ENCODE data around the gene ACTL9. TPM values are rescaled to one million over a fixed set of nuclear protein-coding genes. Genes with fewer than 3 reads are reported as not detected.

Gene ACTL9
- total and polyA plus RNA-seq, 7 donors, result not detected

DNA sequence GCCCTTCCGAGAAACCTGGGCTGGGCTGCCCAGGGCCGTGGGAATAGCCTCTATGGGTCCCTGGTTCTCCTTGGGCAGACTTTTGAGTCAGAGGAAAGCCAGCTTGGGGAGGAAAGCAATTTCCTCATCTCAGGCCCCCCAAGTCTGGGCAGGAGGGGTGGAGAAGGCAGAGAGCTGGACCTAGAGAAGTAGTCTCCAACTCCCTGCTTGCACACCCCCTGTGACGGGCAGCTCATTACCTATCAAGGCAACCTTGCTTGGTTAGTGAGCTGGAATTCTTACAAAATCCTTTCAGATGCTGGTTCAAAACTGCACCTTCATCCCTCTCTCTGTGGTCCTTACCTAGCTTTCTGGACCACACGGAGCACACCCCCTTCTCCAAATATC, 33.9 kb downstream of the ACTL9 start:
- 57 to 67% methylated on average over 4 of the region's 4 CpGs for WGBS, 2 donors
- no peaks in the 10 kb centered on the region for H3K36me3 ChIP-seq
- TF ChIP-seq EP300 (IDR thresholded peaks at IDR 0.05) (no peak), POLR2AphosphoS5 (IDR thresholded peaks at IDR 0.05) (no peak), POLR2A (IDR thresholded peaks at IDR 0.05) (no peak)
- TF ChIP-seq, protein P1, sequence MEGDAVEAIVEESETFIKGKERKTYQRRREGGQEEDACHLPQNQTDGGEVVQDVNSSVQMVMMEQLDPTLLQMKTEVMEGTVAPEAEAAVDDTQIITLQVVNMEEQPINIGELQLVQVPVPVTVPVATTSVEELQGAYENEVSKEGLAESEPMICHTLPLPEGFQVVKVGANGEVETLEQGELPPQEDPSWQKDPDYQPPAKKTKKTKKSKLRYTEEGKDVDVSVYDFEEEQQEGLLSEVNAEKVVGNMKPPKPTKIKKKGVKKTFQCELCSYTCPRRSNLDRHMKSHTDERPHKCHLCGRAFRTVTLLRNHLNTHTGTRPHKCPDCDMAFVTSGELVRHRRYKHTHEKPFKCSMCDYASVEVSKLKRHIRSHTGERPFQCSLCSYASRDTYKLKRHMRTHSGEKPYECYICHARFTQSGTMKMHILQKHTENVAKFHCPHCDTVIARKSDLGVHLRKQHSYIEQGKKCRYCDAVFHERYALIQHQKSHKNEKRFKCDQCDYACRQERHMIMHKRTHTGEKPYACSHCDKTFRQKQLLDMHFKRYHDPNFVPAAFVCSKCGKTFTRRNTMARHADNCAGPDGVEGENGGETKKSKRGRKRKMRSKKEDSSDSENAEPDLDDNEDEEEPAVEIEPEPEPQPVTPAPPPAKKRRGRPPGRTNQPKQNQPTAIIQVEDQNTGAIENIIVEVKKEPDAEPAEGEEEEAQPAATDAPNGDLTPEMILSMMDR (IDR thresholded peaks at IDR 0.05), result no peak
- DNase-seq, result no peak
- intact Hi-C loops (cut with DNase I), result no loop called here
- no peak overlapping the region for H3K4me3 ChIP-seq
- no peak overlapping the region for H3K27ac ChIP-seq
- H3K4me1 ChIP-seq, result no peaks in the 10 kb centered on the region
- no peaks in the 10 kb centered on the region for H3K9me3 ChIP-seq
- peaks cover 0 to 28% (median 6%) of the 10 kb centered on the region in 3 donors for H3K27me3 ChIP-seq

DNA sequence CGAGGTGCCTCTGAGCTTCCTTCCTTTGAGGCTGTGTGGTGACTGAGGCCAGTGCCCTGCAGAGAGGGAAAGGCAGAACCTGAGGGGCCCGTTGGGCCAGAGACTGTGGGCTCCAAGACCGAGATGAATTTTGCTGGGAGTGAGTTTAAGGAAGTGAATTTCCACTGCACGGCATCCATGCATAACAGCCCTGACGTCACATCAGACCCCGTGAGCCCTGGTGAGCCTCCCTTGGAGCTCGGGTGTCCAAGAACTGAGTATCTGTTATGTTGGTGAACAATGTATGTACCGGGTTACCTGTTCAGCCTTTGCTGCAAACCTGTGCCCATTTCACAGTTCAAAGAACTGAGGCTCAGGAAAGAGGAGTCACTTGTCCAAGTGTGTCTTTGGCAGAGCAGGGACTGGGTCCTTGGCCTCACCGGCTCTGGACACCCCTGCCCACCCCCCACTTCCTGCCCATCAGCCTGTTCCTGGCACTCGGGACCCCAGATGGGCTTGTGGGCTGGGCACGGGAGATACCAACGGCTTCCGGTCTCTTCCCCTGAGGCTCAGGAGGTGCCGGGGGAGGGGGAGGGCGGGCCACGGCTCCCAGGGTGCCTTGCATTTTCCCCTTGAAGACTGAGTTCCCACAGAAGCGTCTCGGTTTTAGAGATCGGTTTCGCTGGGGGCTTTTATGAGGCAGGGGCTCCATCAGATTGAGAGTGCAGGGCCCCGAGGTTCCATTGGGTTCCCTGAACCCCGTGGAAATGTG, 34.5 kb downstream of the ACTL9 start:
- no peak for TF ChIP-seq POLR2AphosphoS5 (IDR thresholded peaks at IDR 0.05)
- TF ChIP-seq POLR2A (IDR thresholded peaks at IDR 0.05), result no peak
- TF ChIP-seq, protein P1 (IDR thresholded peaks at IDR 0.05), result no peak
- TF ChIP-seq EP300 (IDR thresholded peaks at IDR 0.05), result no peak
- Histone ChIP-seq H3K36me3 (no peaks in the 10 kb centered on the region), H3K27me3 (peaks cover 0 to 28% (median 8%) of the 10 kb centered on the region in 3 donors), H3K4me1 (no peaks in the 10 kb centered on the region), H3K9me3 (no peaks in the 10 kb centered on the region), H3K27ac (no peak overlapping the region), H3K4me3 (no peak overlapping the region)
- WGBS, 2 donors, result 26 to 44% methylated on average over 22 of the region's 22 CpGs
- intact Hi-C loops (cut with DNase I), result no loop called here
- DNase-seq, result no peak

DNA sequence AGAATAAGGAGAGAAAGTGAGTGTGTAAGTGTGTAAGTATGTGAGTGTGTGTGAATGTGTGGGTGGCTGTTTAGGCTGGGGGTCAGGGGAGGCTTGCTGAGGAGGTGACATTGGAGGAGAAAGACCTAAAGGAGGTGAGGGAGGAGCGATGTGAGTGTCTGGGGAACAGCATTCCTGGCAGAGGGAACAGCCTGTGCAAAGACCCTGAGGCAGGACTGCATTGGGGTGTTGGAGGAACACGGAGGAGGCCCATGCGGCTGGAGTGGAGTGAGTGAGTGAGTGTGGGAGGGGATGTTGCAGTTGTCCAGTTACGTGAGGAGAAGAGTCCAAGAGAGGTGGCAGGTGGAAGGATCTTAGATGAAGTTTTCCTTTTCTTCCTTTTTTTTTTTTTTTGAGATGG, 36.3 kb downstream of the ACTL9 start:
- Histone ChIP-seq H3K4me1 (no peaks in the 10 kb centered on the region), H3K4me3 (no peak overlapping the region), H3K27me3 (peaks cover 0 to 31% (median 8%) of the 10 kb centered on the region in 3 donors), H3K27ac (no peak overlapping the region), H3K9me3 (no peaks in the 10 kb centered on the region), H3K36me3 (no peaks in the 10 kb centered on the region)
- intact Hi-C loops (cut with DNase I), result no loop called here
- no peak for DNase-seq
- TF ChIP-seq EP300 (IDR thresholded peaks at IDR 0.05), result no peak
- TF ChIP-seq POLR2AphosphoS5 (IDR thresholded peaks at IDR 0.05), result no peak
- no peak for TF ChIP-seq POLR2A (IDR thresholded peaks at IDR 0.05)
- TF ChIP-seq, protein P1 (IDR thresholded peaks at IDR 0.05), result no peak
- 83 to 90% methylated on average over 4 of the region's 4 CpGs for WGBS, 2 donors

DNA sequence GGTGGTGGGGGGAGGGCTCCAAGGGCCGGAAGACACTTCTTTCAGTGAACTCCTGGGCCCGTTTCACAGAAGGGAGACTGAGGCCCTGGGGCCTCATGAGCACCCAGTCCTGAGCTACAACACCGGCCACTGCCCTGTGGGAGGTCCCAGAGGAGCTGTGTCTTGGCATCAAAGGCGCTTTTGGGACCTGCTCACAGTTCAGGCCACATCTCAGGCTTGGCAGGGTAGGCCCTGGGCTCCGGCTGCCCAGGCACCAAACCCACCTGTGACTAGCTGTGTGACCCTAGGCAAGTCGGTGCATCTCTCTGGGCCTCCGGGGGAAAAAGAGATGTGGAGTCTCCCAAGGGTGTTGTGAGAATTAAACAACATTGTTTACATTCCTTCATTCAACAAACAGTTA, 38.7 kb downstream of the ACTL9 start:
- no peak for DNase-seq
- WGBS, 2 donors, result 77 to 83% methylated on average over 7 of the region's 7 CpGs
- H3K27ac ChIP-seq, result no peak overlapping the region
- no peak overlapping the region for H3K4me3 ChIP-seq
- peaks cover 0 to 36% (median 8%) of the 10 kb centered on the region in 3 donors for H3K27me3 ChIP-seq
- no peaks in the 10 kb centered on the region for H3K9me3 ChIP-seq
- no peak for TF ChIP-seq EP300 (IDR thresholded peaks at IDR 0.05)
- TF ChIP-seq POLR2A (IDR thresholded peaks at IDR 0.05), result no peak
- TF ChIP-seq POLR2AphosphoS5 (IDR thresholded peaks at IDR 0.05), result no peak
- TF ChIP-seq, protein P1 (IDR thresholded peaks at IDR 0.05), result no peak
- no peaks in the 10 kb centered on the region for H3K36me3 ChIP-seq
- peaks cover 0 to under 1% (median 0%) of the 10 kb centered on the region in 4 donors for H3K4me1 ChIP-seq
- intact Hi-C loops (cut with DNase I), result no loop called here
